Activated gamma-delta T cell treated with anti-CD3 and anti-CD28 coated beads, Interleukin-2, amount 50 U/mL, for 16 hours (primary cell): Measurements from ENCODE around the gene C1GALT1C1.
"Not testable (repeated sequence)": the region's sequence is repeated elsewhere in the genome, so short reads cannot be mapped to it uniquely, and the experiment has no call there.

ENCODE experiments used
- DNase-seq: peaks from one replicate; pipeline ENCODE4 v3.0.0-alpha.2; 2020; ENCODE audit warnings: low read depth

Gene C1GALT1C1

GRCh38 chrX:120629667-120630537 lies at the start of gene C1GALT1C1:
TSS of gene C1GALT1C1 (minus strand) at chrX:120630054. CDS start at chrX:120627166, 2,888 bp downstream.
- DNase-seq = peak; percentile 83

GRCh38 chrX:120677004-120677652 lies 47.3 kb upstream of the C1GALT1C1 start:
- no peak for DNase-seq

DNA sequence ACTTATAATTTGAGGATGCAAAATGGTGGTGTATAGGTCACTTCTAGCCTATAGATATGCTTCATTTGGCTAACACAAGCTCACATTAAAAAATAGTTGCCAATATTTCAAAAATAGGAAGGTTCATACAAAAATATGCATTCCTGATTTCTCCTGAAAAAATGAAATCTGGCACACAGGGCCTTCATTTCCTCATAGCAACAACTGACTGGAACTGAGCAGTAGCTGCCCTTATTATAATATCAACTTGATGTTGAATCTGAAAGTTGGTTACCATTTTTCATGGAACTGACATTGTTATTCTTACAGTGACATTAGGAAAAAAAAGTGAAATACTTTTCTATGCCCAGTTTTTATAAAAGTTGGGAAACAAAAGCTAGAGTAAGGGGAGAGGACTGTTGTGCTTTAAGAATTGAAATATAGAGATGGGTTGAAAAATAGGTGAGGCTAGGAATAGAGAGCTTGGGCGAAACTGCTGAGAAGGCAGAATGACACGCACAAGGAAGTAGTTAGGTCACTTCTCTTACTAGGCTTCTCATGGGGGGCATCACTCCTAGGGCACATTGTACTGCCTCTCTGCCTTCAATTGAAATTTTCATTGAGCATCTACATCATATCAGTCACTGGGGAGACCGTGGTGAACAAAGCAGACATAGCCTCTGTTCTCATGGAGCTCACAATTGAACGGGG lies 43.1 kb upstream of the C1GALT1C1 start:
- no peak for DNase-seq

DNA sequence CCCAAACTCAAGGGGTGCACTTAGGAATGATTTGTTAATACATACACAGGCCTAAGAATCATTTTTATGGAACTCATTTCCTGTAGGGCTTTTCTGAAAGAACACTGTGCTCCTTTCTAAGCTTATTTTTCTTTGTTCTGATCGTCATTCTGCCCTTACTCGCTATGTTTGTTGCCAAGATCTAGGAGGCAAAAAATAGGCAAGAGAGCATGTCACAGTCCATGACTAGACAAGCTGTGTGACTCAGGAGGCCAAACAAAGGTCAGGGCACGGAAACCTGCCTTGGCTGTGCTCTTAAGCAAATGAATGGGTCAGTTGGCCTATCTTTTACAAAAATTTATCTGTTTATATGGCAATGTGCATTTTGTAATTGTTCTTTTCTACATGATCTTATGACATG lies 42.5 kb upstream of the C1GALT1C1 start:
- DNase-seq = no peak

DNA sequence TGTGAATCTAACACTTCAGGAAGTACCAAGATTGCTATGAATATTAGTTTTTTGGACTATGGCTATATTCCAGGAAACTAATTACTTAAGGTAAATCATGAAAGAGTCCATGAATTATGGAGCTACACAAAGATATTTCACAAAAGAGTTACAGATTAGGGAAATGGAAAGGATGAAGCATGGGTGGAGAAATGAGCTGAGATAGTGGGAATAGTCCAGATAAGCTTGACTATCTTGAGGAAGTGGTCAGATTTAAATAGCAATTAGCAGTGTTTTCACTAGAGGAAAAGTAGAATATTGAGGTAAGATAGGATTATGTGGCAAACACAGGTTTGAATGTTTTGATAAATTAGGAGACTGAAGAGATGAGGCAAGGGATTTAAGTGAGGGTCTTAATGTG lies 42.1 kb upstream of the C1GALT1C1 start:
- no peak for DNase-seq

DNA sequence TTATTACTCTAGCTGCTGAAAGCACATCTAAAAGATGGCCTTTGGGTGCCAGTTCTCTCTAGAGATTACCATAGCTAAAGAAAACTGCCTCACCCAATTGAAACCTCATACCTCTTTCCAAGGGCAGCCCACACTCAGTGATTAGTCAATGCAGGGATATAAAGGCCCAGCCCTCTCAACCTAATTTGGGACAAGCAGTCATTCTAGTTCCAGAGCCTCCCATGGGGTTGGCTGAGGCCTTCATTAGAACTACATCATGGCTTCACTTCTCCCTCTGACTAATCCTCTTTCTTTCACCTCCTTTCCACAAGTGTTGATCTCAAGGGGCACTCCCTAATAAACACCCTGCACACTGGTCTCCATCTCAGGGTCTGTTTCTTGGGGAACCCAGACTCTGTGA lies 38.5 kb upstream of the C1GALT1C1 start:
- DNase-seq = no peak

DNA sequence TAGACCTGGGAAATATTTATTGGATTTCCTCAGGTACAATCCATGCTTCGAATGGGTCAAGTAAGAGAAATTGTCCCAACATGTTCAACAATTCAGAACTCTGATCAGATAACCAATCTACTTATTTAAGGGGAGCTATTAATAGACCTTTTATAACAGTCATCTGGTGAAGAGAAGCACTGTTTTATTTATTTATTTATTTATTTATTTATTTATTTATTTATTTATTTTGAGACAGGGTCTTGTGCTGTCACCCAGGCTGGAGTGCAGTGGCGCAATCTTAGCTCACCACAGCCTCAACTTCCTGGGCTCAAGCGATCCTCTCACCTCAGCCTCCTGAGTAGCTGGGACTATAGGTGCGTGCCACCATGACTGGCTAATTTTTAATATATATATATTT lies 34.7 kb upstream of the C1GALT1C1 start:
- not testable (repeated sequence) for DNase-seq

DNA sequence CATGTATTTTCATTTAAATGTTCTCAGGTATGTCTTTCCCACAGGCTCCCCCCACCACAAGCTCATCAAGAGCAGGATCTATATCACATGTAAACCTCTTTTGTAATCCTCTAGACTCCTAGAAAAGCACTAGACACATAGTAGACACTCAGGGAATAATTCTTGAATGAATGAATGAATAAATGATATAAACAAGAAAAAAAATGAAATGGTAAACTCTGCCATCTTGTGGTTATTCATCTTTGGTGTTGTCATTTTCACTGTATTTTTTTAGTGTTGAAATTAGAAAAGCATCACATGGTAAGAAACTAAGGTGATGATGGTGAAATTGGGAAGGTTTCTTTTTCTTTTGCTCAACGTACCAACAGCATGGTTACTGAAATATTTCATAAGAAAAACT lies 34.2 kb upstream of the C1GALT1C1 start:
- DNase-seq = no peak

DNA sequence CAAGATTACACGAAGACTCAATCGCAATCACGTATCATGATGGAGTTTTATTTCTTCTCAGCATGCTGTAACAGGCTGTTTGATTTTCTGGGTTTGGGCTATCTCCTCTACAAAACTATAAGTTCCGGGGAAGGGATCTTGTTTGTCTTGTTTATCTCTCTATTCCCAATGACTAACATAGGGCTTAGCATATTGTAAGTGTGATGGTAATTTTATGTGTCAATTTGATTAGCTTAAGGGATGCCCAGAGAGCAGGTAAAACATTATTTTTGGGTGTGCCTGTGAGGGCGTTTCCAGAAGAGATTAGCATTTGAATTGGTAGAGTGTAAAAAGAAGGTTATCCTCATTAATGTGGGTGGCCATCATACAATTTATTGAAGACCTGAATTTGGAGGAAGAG lies 32.8 kb upstream of the C1GALT1C1 start:
- DNase-seq = no peak

DNA sequence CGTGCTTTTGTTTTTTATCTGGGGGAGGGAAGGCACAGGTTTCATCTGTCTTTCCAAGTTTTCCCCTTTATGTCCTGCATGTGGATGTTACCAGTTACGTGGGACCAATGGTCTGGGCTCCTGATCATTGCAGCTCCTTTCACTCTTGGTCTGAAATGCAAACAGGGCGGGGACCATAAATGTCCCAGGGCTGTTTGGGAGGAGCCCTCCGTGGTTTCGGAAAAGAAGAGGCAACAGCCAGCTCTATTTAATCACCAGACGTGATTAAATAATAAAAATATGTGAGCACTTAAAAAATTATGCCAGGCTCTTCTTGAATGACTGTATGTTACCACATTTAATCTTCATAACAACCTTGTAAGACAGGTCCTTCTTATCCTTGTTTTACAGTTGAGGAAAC lies 30.8 kb upstream of the C1GALT1C1 start:
- DNase-seq = no peak

DNA sequence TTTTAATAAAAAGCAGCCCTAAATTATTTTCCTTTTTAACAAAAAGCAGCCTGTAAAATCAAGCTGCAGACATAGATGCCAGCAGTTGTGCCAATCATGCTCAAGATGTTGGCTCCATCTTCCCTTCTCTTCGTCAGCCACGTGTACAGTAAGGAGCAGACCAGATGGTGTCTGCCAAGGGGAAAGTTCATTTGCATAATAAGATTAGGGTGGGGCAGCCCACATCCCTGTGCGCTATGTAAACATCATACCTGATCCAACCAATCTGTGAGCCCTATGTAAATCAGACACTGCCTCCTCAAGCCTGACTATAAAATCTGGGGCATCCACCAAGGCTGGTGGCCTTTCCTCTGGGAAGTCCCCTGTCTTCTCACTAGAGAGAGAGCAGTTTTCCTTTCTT lies 23.1 kb upstream of the C1GALT1C1 start:
- no peak for DNase-seq

GRCh38 chrX:120652256-120652655 lies 22.4 kb upstream of the C1GALT1C1 start:
- not testable (repeated sequence) for DNase-seq

GRCh38 chrX:120647127-120647526 lies 17.3 kb upstream of the C1GALT1C1 start:
- no peak for DNase-seq

GRCh38 chrX:120642871-120643270 lies 13.0 kb upstream of the C1GALT1C1 start:
- DNase-seq = no peak

- no peak for DNase-seq
Measured at GRCh38 chrX:120638619-120639018, 8.8 kb upstream of the C1GALT1C1 start.

DNA sequence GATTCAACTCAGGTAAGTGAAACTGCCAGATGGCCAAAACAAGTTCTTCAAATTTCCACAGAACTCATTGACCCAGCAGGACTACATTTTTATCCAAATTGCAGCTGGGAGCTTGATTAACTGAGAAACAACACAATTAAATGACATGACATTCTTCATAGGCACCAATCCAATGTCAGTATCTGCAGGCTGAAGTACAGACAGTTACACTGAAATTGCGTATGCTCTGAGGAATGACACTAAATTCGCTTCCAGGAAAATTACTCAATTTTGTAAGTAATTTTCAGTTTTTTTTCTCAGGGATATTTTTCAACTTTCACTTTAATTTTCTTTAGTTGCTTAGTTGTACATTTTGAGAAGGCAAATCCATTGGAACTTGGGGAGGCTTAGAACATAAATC lies 4.5 kb downstream of the C1GALT1C1 start:
- DNase-seq = no peak

DNA sequence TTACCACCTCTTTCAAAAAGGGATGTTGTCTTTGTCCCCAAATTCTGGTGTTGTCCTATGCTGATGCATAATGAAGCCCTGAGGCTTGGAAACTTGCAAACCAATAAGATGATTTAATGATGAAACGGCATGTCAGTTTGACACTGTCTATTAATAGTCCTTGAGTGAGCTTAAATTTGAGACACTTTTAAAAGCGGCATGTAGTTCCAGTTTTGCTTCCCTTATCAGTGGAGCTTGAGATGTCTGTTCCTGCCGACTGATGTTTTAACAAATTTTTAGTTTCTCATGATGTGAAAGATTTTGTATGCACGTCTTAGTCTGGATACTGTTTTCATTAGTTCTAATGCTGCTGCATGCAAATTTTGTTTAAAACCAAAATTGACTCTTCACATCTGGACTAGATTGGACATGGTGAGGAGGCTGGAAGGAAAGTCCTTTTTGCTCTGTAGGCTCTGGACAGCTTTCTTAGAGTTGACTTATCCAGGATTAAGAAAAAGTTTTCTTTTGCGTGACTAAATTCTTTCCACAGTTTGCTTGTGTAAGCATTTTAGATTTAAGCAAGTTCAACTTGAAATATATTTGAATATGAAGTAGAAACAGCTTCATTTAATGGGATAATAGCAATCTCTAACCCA lies 11.7 kb downstream of the C1GALT1C1 start:
- no peak for DNase-seq

GRCh38 chrX:120614816-120615215 lies 15.0 kb downstream of the C1GALT1C1 start:
- no peak for DNase-seq

- DNase-seq = no peak
Measured at GRCh38 chrX:120612086-120612485, 17.8 kb downstream of the C1GALT1C1 start.

DNA sequence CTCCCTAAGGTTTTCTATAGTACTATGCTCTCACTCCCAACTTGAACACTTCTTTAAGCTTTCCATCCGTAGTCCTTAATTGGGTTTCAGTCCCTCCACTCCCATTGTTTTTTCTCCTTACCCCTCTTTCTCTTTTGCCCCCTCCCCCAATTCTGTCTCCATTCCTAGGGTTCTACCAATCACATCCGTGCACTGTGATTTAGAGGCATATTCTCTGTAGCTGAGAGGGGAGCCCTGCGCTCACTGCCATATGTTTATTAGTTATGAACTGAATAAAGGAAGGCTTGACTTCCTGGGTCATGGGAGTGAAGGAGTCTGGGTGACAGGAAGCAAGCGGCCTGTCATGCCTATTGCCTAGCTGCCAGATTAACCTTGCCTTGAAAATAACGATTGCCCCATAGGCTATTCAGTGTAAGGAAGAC lies 25.5 kb downstream of the C1GALT1C1 start:
- no peak for DNase-seq

DNA sequence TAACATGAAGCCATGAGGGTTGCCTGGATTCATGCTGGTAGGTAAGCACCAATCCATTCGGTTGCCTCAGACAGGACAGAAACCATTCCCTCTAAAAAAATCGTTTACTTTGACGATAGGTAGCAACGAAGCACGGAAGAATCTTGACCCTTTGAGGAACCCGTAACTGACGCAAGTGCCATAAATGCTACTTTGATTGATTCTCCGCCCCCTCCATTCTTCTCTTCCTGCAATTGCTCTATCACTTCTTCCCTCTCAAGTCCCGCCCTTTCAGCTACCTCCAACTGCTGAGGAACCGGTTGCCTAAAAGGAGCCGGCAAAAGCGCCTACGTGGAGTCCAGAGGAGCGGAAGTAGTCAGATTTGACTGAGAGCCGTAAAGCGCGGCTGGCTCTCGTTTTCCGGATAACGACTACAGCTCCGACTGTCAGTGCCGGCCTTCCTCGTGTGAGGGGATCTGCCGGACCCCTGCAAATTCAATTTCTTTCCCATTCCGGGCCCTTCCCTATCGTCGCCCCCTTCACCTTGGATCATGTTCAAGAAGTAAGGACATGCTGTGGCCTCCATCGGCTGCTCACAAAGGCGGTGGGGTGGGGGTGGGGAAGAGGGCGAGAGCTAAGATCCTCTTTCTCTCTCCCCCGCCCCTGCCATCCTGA lies 26.0 kb downstream of the C1GALT1C1 start, which contains the start of gene MCTS1:
Gene MCTS1, plus strand, starts transcription at position 395 of the 654 bp plus-strand sequence. Its CDS starts 136 bp downstream, at position 531.
- peak; percentile 63 for DNase-seq

GRCh38 chrX:120585702-120586101 lies 44.2 kb downstream of the C1GALT1C1 start:
- no peak for DNase-seq
